HepG2 (cell line): ENCODE data around the gene PIM3. TPM values are rescaled to one million over a fixed set of nuclear protein-coding genes. Genes with fewer than 3 reads are reported as not detected.

ENCODE experiments used
- AKAP8 ChIP-seq: sonication (generic); formaldehyde crosslinking; IDR thresholded peaks from 2 replicates; pipeline ENCODE4 v1.5.1; 2020; ENCODE audit warnings: mild to moderate bottlenecking, missing genetic modification reagents
- ATF3 ChIP-seq: sonication (generic); formaldehyde crosslinking; IDR thresholded peaks from 2 replicates; pipeline ENCODE4 v1.4.0; 2020; ENCODE audit warnings: missing genetic modification reagents
- CBX5 ChIP-seq: sonication (generic); formaldehyde crosslinking; IDR thresholded peaks from 2 replicates; pipeline ENCODE4 v1.4.0; 2020; ENCODE audit warnings: missing genetic modification reagents, borderline replicate concordance
- HMG20A ChIP-seq: IDR thresholded peaks from 2 replicates; pipeline ENCODE4 v1.6.1; 2016; ENCODE audit warnings: borderline replicate concordance
- JUN ChIP-seq: sonication (generic); formaldehyde crosslinking; IDR thresholded peaks from 2 replicates; pipeline ENCODE4 v1.4.0; 2020; ENCODE audit warnings: mild to moderate bottlenecking, missing genetic modification reagents
- NBN ChIP-seq: fragments of 450-650 bp; conservative IDR thresholded peaks from 2 replicates; pipeline ENCODE4 v1.6.1; 2017
- SMAD1 ChIP-seq: sonication (generic); formaldehyde crosslinking; IDR thresholded peaks from 2 replicates; pipeline ENCODE4 v1.4.0; 2020; ENCODE audit warnings: missing genetic modification reagents, low read depth, mild to moderate bottlenecking, borderline replicate concordance
- SMC3 ChIP-seq: IDR thresholded peaks from 2 replicates; pipeline ENCODE4 v1.6.1; 2011; ENCODE audit warnings: low read length, improper control_type of control experiment
- TAF15 ChIP-seq: fragments of 200-400 bp; formaldehyde crosslinking; IDR thresholded peaks from one replicate; pipeline ENCODE4 v1.6.1; 2018; ENCODE audit warnings: mild to moderate bottlenecking, low read depth, low read length; ENCODE audit not compliant: poor library complexity, severe bottlenecking
- TFE3 ChIP-seq: IDR thresholded peaks from 2 replicates; pipeline ENCODE4 v1.6.1; 2016
- THYN1 ChIP-seq: sonication (generic); formaldehyde crosslinking; IDR thresholded peaks from 2 replicates; pipeline ENCODE4 v1.8.1; 2023; ENCODE audit warnings: low read depth, mild to moderate bottlenecking, moderate library complexity, missing genetic modification reagents, borderline replicate concordance
- ZFAT ChIP-seq: sonication (generic); formaldehyde crosslinking; conservative IDR thresholded peaks from 2 replicates; pipeline ENCODE4 v1.8.1; 2023; ENCODE audit warnings: missing genetic modification reagents, inconsistent platforms
- ZHX2 ChIP-seq, 2 experiments: sonication (generic) in 1 of 2; formaldehyde crosslinking in 1 of 2; IDR thresholded peaks; 2 replicates each; pipeline versions ENCODE4 v1.6.1 to v1.9.0; 2014 to 2022; ENCODE audit warnings: antibody characterized with exemption in 1 of 2, borderline replicate concordance in 1 of 2, inconsistent platforms in 1 of 2, low read depth in 1 of 2, missing genetic modification reagents in 1 of 2
- ZNF251 ChIP-seq: sonication (generic); formaldehyde crosslinking; IDR thresholded peaks from 2 replicates; pipeline ENCODE4 v1.9.0; 2021; ENCODE audit warnings: mild to moderate bottlenecking, missing genetic modification reagents
- ZNF747 ChIP-seq: sonication (generic); formaldehyde crosslinking; IDR thresholded peaks from 2 replicates; pipeline ENCODE4 v1.8.1; 2023; ENCODE audit warnings: missing genetic modification reagents, mild to moderate bottlenecking, borderline replicate concordance
- ZSCAN20 ChIP-seq: sonication (generic); formaldehyde crosslinking; IDR thresholded peaks from 2 replicates; pipeline ENCODE4 v1.4.0; 2020; ENCODE audit warnings: missing genetic modification reagents, mild to moderate bottlenecking, borderline replicate concordance
- polyA plus RNA-seq, 8 experiments: library from polyadenylated mRNA; depleted of rRNA in 3 of 8; stranded (reverse) in 7 of 8; unstranded in 1 of 8; fragments of >200 nt; fragmentation: Illumina TruSeq in 4 of 8; extraction: Trizol in 4 of 8; gene quantifications; 2 replicates each; pipeline versions ENCODE4 v1.2.1 to v1.2.3, GENCODE V29; 2011 to 2016; ENCODE audit warnings: low read depth in 4 of 8, missing spikeins in 1 of 8, mixed read lengths in 1 of 8; ENCODE audit not compliant: insufficient read depth in 1 of 8
- total RNA-seq, 5 experiments: library from RNA; depleted of rRNA; stranded (reverse); fragments of >200 nt; fragmentation: Illumina TruSeq; extraction: Trizol; gene quantifications; 2 replicates each; pipeline ENCODE4 v1.2.3, GENCODE V29; 2016; ENCODE audit warnings: low read depth in 1 of 5

Gene PIM3
- total and polyA plus RNA-seq, 2 of the 13 experiments (the other 11 are each of a cell fraction or from before 2014, with no cell fraction given): 21.6 to 31.2 TPM

- TF ChIP-seq ZHX2 (IDR thresholded peaks at IDR 0.05; ENCODE audit: low read depth): 0 out of 2 replicates have a peak, but pooled peaks have one; percentile 13
- TF ChIP-seq ZHX2 (CRISPR knock-in tag; IDR thresholded peaks at IDR 0.05; ENCODE audit: borderline replicate concordance): 0 out of 2 replicates have a peak, but pooled peaks have one; percentile 48
- no peak for TF ChIP-seq NBN
- TF ChIP-seq HMG20A (CRISPR knock-in tag): peak; percentile 65
- no peak for TF ChIP-seq ZNF251 (CRISPR knock-in tag)
- TF ChIP-seq JUN (CRISPR knock-in tag): no peak
- no peak for TF ChIP-seq THYN1 (CRISPR knock-in tag)
- peak; percentile 55; the same call in 1 of the 2 replicates for TF ChIP-seq CBX5 (CRISPR knock-in tag)
- TF ChIP-seq ZNF747 (CRISPR knock-in tag): peak; percentile 88
- peak; percentile 19; the same call in 1 of the 2 replicates for TF ChIP-seq ATF3 (CRISPR knock-in tag)
- TF ChIP-seq ZSCAN20 (CRISPR knock-in tag): 0 out of 2 replicates have a peak, but pooled peaks have one; percentile 58
- no peak; the same call in 1 of the 2 replicates for TF ChIP-seq AKAP8 (CRISPR knock-in tag)
- TF ChIP-seq TAF15: no peak
- no peak; the same call in 1 of the 2 replicates for TF ChIP-seq SMAD1 (CRISPR knock-in tag)
- TF ChIP-seq ZFAT: no peak
- TF ChIP-seq SMC3: no peak
- TF ChIP-seq TFE3 (CRISPR knock-in tag): no peak; the same call in 1 of the 2 replicates
These were observed 11.3 kb upstream of the PIM3 start (continued) for GRCh38 chr22:49948958-49949913.
